ENCODE results near the gene CPEB3. TPM values are rescaled to one million over a fixed set of nuclear protein-coding genes. Genes with fewer than 3 reads are reported as not detected.
"Not testable (repeated sequence)": the region's sequence is repeated elsewhere in the genome, so short reads cannot be mapped to it uniquely, and the experiment has no call there.

Gene CPEB3
- total and polyA plus RNA-seq, 10 donors: 1.0 to 10.1 (median 7.3) TPM

- peak overlapping the region in 1 of 8 donors; percentile 41 for H3K4me3 ChIP-seq
- H3K4me1 ChIP-seq: peaks cover 20 to 54% (median 36%) of the 10 kb centered on the region in 6 donors
- TF ChIP-seq POLR2AphosphoS5 (IDR thresholded peaks at IDR 0.05): no peak
- TF ChIP-seq, protein P1, sequence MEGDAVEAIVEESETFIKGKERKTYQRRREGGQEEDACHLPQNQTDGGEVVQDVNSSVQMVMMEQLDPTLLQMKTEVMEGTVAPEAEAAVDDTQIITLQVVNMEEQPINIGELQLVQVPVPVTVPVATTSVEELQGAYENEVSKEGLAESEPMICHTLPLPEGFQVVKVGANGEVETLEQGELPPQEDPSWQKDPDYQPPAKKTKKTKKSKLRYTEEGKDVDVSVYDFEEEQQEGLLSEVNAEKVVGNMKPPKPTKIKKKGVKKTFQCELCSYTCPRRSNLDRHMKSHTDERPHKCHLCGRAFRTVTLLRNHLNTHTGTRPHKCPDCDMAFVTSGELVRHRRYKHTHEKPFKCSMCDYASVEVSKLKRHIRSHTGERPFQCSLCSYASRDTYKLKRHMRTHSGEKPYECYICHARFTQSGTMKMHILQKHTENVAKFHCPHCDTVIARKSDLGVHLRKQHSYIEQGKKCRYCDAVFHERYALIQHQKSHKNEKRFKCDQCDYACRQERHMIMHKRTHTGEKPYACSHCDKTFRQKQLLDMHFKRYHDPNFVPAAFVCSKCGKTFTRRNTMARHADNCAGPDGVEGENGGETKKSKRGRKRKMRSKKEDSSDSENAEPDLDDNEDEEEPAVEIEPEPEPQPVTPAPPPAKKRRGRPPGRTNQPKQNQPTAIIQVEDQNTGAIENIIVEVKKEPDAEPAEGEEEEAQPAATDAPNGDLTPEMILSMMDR (IDR thresholded peaks at IDR 0.05 in 8 of 11, conservative IDR thresholded peaks at IDR 0.05 in 3 of 11): no peak
- TF ChIP-seq POLR2A (IDR thresholded peaks at IDR 0.05): no peak
- no peaks in the 10 kb centered on the region for H3K27me3 ChIP-seq (replicated peaks in 1 of 7)
- intact Hi-C loops (cut with DNase I; ENCODE audit: low total_unique reads): no loop called here
- H3K27ac ChIP-seq: peak overlapping the region; percentile 6 to 78 (median 68)
- peaks cover 0 to 3% (median 0%) of the 10 kb centered on the region in 8 donors for H3K9me3 ChIP-seq
- 64 to 84% (median 75%) methylated on average over 1 of the region's 1 CpG for WGBS, 5 donors
- no peak for DNase-seq
- peaks cover 0 to 22% (median 2%) of the 10 kb centered on the region in 6 donors for H3K36me3 ChIP-seq
These were observed 148.4 kb downstream of the CPEB3 start for GRCh38 chr10:92142512-92142911.

DNA sequence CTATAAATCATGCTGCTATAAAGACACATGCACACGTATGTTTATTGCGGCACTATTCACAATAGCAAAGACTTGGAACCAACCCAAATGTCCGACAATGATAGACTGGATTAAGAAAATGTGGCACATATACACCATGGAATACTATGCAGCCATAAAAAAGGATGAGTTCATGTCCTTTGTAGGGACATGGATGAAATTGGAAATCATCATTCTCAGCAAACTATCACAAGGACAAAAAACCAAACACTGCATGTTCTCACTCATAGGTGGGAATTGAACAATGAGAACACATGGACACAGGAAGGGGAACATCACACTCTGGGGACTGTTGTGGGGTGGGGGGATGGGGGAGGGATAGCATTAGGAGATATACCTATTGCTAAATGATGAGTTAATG is 149.7 kb downstream of the CPEB3 start:
- intact Hi-C loops (cut with DNase I; ENCODE audit: low total_unique reads); DNase-seq; H3K27me3 ChIP-seq (replicated peaks in 1 of 7); H3K9me3 ChIP-seq; H3K4me3 ChIP-seq: not testable (repeated sequence)
- peaks cover 14 to 41% (median 24%) of the 10 kb centered on the region in 6 donors for H3K4me1 ChIP-seq
- WGBS, 5 donors: 67% methylated on average over 2 of the region's 3 CpGs; no CpG with 5 or more reads in 4 of the 5 donors
- peak overlapping the region in 1 of 8 donors; percentile 71 for H3K27ac ChIP-seq
- peaks cover 0 to 35% (median 2%) of the 10 kb centered on the region in 6 donors for H3K36me3 ChIP-seq

- intact Hi-C loops (cut with DNase I; ENCODE audit: low total_unique reads); H3K27ac ChIP-seq; DNase-seq; H3K9me3 ChIP-seq; H3K4me1 ChIP-seq; H3K4me3 ChIP-seq; H3K27me3 ChIP-seq (replicated peaks in 1 of 7): not testable (repeated sequence)
- H3K36me3 ChIP-seq: peaks cover 0 to 30% (median 2%) of the 10 kb centered on the region in 6 donors
- 88 to 100% (median 100%) methylated on average over 1 of the region's 1 CpG for WGBS, 5 donors
These were observed 156.8 kb downstream of the CPEB3 start for GRCh38 chr10:92134049-92134448.

DNA sequence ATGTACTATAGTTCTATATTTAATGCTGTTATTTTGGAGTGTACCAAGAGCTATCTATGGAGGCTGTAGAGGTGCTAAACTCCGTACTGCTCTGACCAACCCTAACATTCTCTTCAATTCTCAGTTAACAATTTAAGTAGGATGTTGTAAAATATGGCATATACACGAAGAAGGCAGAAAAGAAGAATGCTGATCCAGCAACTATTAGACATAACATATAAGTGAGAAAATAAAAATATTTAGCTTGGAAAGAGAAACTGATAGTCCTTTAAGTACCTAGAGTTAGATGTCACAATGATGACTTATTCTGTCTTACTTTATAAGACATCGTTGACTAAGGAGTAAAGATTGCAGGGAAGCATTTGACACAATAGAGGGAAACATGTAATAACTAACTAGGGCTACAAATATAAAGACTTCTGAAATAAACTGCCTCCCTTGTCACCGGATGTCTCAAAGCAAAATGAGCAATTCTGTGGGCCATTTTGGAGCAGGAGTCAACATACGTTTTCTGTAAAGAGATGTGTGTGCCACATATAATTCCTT is 159.5 kb downstream of the CPEB3 start:
- Histone ChIP-seq H3K4me3 (no peak overlapping the region), H3K4me1 (peaks cover 0 to 6% (median 0%) of the 10 kb centered on the region in 6 donors), H3K36me3 (peaks cover 0 to 3% (median 0%) of the 10 kb centered on the region in 6 donors), H3K27me3 (replicated peaks in 1 of 7) (no peaks in the 10 kb centered on the region), H3K27ac (no peak overlapping the region), H3K9me3 (peaks cover 0 to 4% (median 0%) of the 10 kb centered on the region in 8 donors)
- WGBS, 5 donors: 88 to 94% (median 91%) methylated on average over 5 of the region's 5 CpGs
- no peak for DNase-seq
- intact Hi-C loops (cut with DNase I; ENCODE audit: low total_unique reads): no loop called here
- no peak for TF ChIP-seq POLR2A (IDR thresholded peaks at IDR 0.05)
- no peak for TF ChIP-seq POLR2AphosphoS5 (IDR thresholded peaks at IDR 0.05)
- TF ChIP-seq, protein P1 (IDR thresholded peaks at IDR 0.05 in 8 of 11, conservative IDR thresholded peaks at IDR 0.05 in 3 of 11): no peak

- Histone ChIP-seq H3K27ac (no peak overlapping the region), H3K4me1 (peaks cover 0 to 6% (median 0%) of the 10 kb centered on the region in 6 donors), H3K36me3 (no peaks in the 10 kb centered on the region), H3K4me3 (no peak overlapping the region), H3K27me3 (replicated peaks in 1 of 7) (no peaks in the 10 kb centered on the region), H3K9me3 (peaks cover 0 to 4% (median 0%) of the 10 kb centered on the region in 8 donors)
- DNase-seq: no peak
- intact Hi-C loops (cut with DNase I; ENCODE audit: low total_unique reads): no loop called here
- TF ChIP-seq POLR2AphosphoS5 (IDR thresholded peaks at IDR 0.05) (no peak), POLR2A (IDR thresholded peaks at IDR 0.05) (no peak)
- TF ChIP-seq, protein P1 (IDR thresholded peaks at IDR 0.05 in 8 of 11, conservative IDR thresholded peaks at IDR 0.05 in 3 of 11): no peak
These were observed 160.1 kb downstream of the CPEB3 start for GRCh38 chr10:92130622-92131274.
